ENCODE measurements around the gene SUGCT.

SUGCT gene

GRCh38 chr7:40134428-40135316 is at the start of gene SUGCT, which contains the start of gene MPLKIP:
Gene SUGCT (plus strand): TSS chr7:40135005.
Gene MPLKIP (minus strand): TSS chr7:40134622. CDS start chr7:40134567, 55 bp downstream.
- in situ Hi-C loops (cut with MboI; ENCODE audit: low pct_unique_long_range_greater_than_20kb, low sequenced_read_pairs, unreplicated experiment): no loop called here
- TF ChIP-seq CTCF (IDR thresholded peaks at IDR 0.05; ENCODE audit: extremely low read depth, insufficient read depth, missing control alignments): peak; percentile 95
- peak; percentile 95 for DNase-seq (ENCODE audit: low spot score)

DNA sequence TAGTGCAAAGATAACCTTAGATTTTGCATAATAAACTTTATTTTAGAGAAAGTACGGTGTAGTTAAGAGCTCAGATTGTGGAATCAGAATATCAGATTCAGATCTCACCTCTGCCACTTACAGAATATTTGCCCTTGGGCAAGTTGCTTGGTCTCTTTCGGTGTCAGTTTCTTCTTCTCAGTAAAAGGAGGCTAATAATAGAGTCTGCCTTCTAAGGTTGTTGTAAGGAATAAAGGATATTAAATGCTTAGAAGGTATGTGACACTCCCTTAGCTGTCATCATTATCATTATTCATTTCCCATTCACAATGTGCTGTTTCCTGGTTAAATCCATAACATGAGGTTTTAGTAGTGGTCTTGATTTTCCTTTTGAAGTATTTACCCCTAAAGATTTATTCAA is 42.6 kb upstream of the SUGCT start:
- in situ Hi-C loops (cut with MboI; ENCODE audit: low pct_unique_long_range_greater_than_20kb, low sequenced_read_pairs, unreplicated experiment): no loop called here
- no peak for DNase-seq (ENCODE audit: low spot score)
- TF ChIP-seq CTCF (IDR thresholded peaks at IDR 0.05; ENCODE audit: extremely low read depth, insufficient read depth, missing control alignments): no peak

GRCh38 chr7:40093631-40094350 is 41.0 kb upstream of the SUGCT start:
- in situ Hi-C loops (cut with MboI; ENCODE audit: low pct_unique_long_range_greater_than_20kb, low sequenced_read_pairs, unreplicated experiment): no loop called here
- no peak for TF ChIP-seq CTCF (IDR thresholded peaks at IDR 0.05; ENCODE audit: extremely low read depth, insufficient read depth, missing control alignments)
- no peak for DNase-seq (ENCODE audit: low spot score)

GRCh38 chr7:40095230-40095629 is 39.6 kb upstream of the SUGCT start:
- no peak for TF ChIP-seq CTCF (IDR thresholded peaks at IDR 0.05; ENCODE audit: extremely low read depth, insufficient read depth, missing control alignments)
- DNase-seq (ENCODE audit: low spot score): no peak
- in situ Hi-C loops (cut with MboI; ENCODE audit: low pct_unique_long_range_greater_than_20kb, low sequenced_read_pairs, unreplicated experiment): no loop called here

- in situ Hi-C loops (cut with MboI; ENCODE audit: low pct_unique_long_range_greater_than_20kb, low sequenced_read_pairs, unreplicated experiment): no loop called here
- no peak for DNase-seq (ENCODE audit: low spot score)
- TF ChIP-seq CTCF (IDR thresholded peaks at IDR 0.05; ENCODE audit: extremely low read depth, insufficient read depth, missing control alignments): no peak
Measured at GRCh38 chr7:40095695-40096327, 39.0 kb upstream of the SUGCT start.

DNA sequence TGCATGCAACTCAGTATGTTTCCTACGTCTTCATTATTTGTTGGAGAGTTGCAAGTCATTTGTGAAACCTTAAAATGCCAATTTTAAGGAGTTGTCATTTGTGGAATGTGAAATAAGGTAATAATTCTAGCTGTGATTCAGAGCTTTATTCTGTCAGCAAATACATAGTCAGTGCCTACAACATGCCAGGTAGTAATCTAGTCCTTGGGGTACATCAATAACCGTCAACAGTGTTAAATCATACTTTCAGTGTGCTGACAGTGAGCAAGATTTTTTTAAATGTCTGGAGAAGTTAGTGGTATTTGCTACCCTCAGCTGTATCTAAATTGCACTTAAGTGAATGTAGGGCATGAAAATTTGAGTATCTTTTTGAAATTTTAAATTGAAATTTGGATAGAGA is 37.1 kb upstream of the SUGCT start:
- no peak for DNase-seq (ENCODE audit: low spot score)
- in situ Hi-C loops (cut with MboI; ENCODE audit: low pct_unique_long_range_greater_than_20kb, low sequenced_read_pairs, unreplicated experiment): no loop called here
- TF ChIP-seq CTCF (IDR thresholded peaks at IDR 0.05; ENCODE audit: extremely low read depth, insufficient read depth, missing control alignments): no peak

Data from GM13977 (cell line).